Measurements from ENCODE around the gene LEAP2. TPM values are rescaled to one million over a fixed set of nuclear protein-coding genes. Genes with fewer than 3 reads are reported as not detected.

Gene LEAP2
- total and polyA plus RNA-seq, 2 of the 4 experiments (the other 2 are of a cell fraction): under 0.01 to 0.36 TPM

GRCh38 chr5:132907161-132907560 is 33.7 kb downstream of the LEAP2 start:
- Histone ChIP-seq H2BK20ac (ENCODE audit: low read depth, low read length) (no peak overlapping the region), H3K79me1 (ENCODE audit: low read depth in 1 of 2, low read length in 2 of 2) (peaks cover 33 to 59% of the 10 kb centered on the region in 2 experiments), H4K5ac (ENCODE audit: low read depth, low read length) (no peak overlapping the region), H3K56ac (ENCODE audit: extremely low read depth, insufficient read depth, low read length) (no peak overlapping the region), H3K23ac (ENCODE audit: low read depth, low read length) (no peak overlapping the region), H3K9ac (ENCODE audit: low read depth, low read length) (no peak overlapping the region), H3K18ac (ENCODE audit: low read depth, low read length) (no peak overlapping the region), H3K9me3 (ENCODE audit: control insufficient read depth, insufficient read depth, low read length) (no peaks in the 10 kb centered on the region), H3K4me1 (ENCODE audit: control insufficient read depth, insufficient read depth, low read length) (no peaks in the 10 kb centered on the region), H2AFZ (replicated peaks; ENCODE audit: low read length, poor library complexity) (no peak overlapping the region), H3K27me3 (ENCODE audit: control insufficient read depth, insufficient read depth, low read length) (no peaks in the 10 kb centered on the region), H2BK120ac (ENCODE audit: low read depth, low read length) (no peak overlapping the region), H3K36me3 (ENCODE audit: control insufficient read depth, insufficient read depth, low read length) (peaks cover 13% of the 10 kb centered on the region), H3K4ac (ENCODE audit: low read depth, low read length) (no peak overlapping the region), H3K4me2 (ENCODE audit: low read depth, low read length) (no peak overlapping the region), H4K91ac (ENCODE audit: insufficient read depth, low read depth, low read length) (no peak overlapping the region), H3K9me1 (ENCODE audit: insufficient read depth, low read length) (peaks cover 2% of the 10 kb centered on the region; the same call in 1 of the 2 replicates), H3K14ac (replicated peaks; ENCODE audit: low read depth, low read length) (no peak overlapping the region), H3K4me3 (ENCODE audit: insufficient read depth, low read depth, low read length) (no peak overlapping the region), H4K8ac (ENCODE audit: low read depth in 2 of 2, low read length in 2 of 2) (no peak overlapping the region), H2BK15ac (ENCODE audit: low read depth, low read length) (no peak overlapping the region), H3K27ac (ENCODE audit: insufficient read depth, low read length) (no peak overlapping the region), H2AK9ac (replicated peaks; ENCODE audit: low read depth, low read length, poor library complexity) (no peak overlapping the region), H4K20me1 (ENCODE audit: insufficient read depth, low read length) (peaks cover 54% of the 10 kb centered on the region), H2AK5ac (ENCODE audit: low read depth, low read length) (no peak overlapping the region), H2BK5ac (ENCODE audit: low read depth, low read length, poor library complexity, severe bottlenecking) (no peak overlapping the region)
- dilution Hi-C loops (cut with HindIII; ENCODE audit: low sequenced_read_pairs, unreplicated experiment): no loop called here
- peak; percentile 37 for DNase-seq
- WGBS, 2 experiments (ENCODE audit: extremely low coverage in 2 of 2, insufficient read length in 1 of 2): 100% methylated on average over 1 of the region's 2 CpGs; no CpG with 5 or more reads in 1 of the 2 experiments
- TF ChIP-seq SMC3 (IDR thresholded peaks at IDR 0.05; ENCODE audit: low read depth, low read length) (no peak), ELK1 (IDR thresholded peaks at IDR 0.05; ENCODE audit: borderline replicate concordance, low read depth, low read length) (no peak), CHD1 (IDR thresholded peaks at IDR 0.05; ENCODE audit: low read depth, low read length) (no peak), CTCF (conservative IDR thresholded peaks at IDR 0.05; ENCODE audit: low read depth, low read length) (no peak), NFE2L2 (IDR thresholded peaks at IDR 0.05; ENCODE audit: low read depth, low read length) (no peak)
- ChIA-PET POLR2A (ENCODE audit: unreplicated experiment) (no interaction called here), CTCF (no interaction called here)
- no TSS peak for BruUV-seq (replicated peaks)
- ATAC-seq (ENCODE audit: low read depth): no peak
- intact Hi-C loops (cut with micrococcal nuclease): no loop called here
- in situ Hi-C loops (cut with MboI; ENCODE audit: low sequenced_read_pairs): no loop called here
